Measurements from ENCODE around the gene CDKAL1. TPM values are rescaled to one million over a fixed set of nuclear protein-coding genes. Genes with fewer than 3 reads are reported as not detected.

The CDKAL1 gene
- total RNA-seq, 1 donor from 2014 or later: 34.3 TPM

DNA sequence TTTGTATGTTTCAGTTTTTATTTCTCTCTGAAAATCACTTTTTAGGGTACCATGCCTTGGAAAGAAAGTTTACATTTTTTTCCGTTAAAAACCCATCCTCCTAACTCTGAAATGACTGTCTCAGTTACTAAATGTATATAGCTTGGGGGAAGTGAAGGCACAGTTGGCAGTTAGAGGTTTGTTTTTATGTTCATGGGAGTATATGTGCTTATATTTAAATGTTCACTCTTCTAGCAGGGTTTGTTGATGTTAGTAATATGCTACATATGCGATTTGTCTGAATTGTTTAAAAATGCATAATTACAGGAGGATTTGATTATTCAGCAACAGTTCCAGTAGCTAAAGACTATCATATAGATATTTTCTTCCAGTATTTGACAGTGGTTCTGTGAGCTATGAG lies 31.1 kb downstream of the CDKAL1 start:
- DNase-seq (ENCODE audit: low spot score, unreplicated experiment): no peak
- H3K4me3 Mint-ChIP-seq (ENCODE audit: low read depth): no peak overlapping the region
- H3K4me1 Mint-ChIP-seq (ENCODE audit: low read depth): peaks cover 10% of the 10 kb centered on the region
- peak overlapping the region; percentile 57 for H3K27ac Mint-ChIP-seq
- peaks cover 11% of the 10 kb centered on the region for H3K36me3 Mint-ChIP-seq (ENCODE audit: insufficient read depth)
- peaks cover 6% of the 10 kb centered on the region for H3K9me3 Mint-ChIP-seq (ENCODE audit: low read depth)
- no peaks in the 10 kb centered on the region for H3K27me3 Mint-ChIP-seq
- TF ChIP-seq, protein P1, sequence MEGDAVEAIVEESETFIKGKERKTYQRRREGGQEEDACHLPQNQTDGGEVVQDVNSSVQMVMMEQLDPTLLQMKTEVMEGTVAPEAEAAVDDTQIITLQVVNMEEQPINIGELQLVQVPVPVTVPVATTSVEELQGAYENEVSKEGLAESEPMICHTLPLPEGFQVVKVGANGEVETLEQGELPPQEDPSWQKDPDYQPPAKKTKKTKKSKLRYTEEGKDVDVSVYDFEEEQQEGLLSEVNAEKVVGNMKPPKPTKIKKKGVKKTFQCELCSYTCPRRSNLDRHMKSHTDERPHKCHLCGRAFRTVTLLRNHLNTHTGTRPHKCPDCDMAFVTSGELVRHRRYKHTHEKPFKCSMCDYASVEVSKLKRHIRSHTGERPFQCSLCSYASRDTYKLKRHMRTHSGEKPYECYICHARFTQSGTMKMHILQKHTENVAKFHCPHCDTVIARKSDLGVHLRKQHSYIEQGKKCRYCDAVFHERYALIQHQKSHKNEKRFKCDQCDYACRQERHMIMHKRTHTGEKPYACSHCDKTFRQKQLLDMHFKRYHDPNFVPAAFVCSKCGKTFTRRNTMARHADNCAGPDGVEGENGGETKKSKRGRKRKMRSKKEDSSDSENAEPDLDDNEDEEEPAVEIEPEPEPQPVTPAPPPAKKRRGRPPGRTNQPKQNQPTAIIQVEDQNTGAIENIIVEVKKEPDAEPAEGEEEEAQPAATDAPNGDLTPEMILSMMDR (IDR thresholded peaks at IDR 0.05; ENCODE audit: unreplicated experiment): no peak

DNA sequence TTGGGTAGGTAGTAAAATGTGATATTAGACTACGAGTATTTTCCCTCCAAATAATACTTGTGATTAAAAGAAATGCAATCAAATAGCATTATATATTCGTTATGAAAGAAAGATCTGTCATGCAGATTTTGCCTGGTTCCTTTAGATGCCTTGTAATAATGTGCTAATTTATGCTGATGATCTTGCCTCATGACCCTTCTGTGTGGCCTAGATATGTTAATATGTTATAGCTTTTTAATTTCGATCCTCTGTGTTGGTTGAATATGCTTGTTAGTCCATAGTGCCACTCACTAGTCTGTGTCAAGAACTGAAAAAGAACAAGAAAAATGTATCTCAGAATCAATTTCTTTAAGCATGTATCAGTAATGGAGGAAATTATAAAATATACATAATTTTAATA lies 31.9 kb downstream of the CDKAL1 start:
- Mint-ChIP-seq H3K27me3 (no peaks in the 10 kb centered on the region), H3K4me3 (ENCODE audit: low read depth) (no peak overlapping the region), H3K27ac (no peak overlapping the region), H3K4me1 (ENCODE audit: low read depth) (peaks cover 10% of the 10 kb centered on the region), H3K36me3 (ENCODE audit: insufficient read depth) (peaks cover 11% of the 10 kb centered on the region), H3K9me3 (ENCODE audit: low read depth) (peaks cover 6% of the 10 kb centered on the region)
- TF ChIP-seq, protein P1 (IDR thresholded peaks at IDR 0.05; ENCODE audit: unreplicated experiment): no peak
- no peak for DNase-seq (ENCODE audit: low spot score, unreplicated experiment)

DNA sequence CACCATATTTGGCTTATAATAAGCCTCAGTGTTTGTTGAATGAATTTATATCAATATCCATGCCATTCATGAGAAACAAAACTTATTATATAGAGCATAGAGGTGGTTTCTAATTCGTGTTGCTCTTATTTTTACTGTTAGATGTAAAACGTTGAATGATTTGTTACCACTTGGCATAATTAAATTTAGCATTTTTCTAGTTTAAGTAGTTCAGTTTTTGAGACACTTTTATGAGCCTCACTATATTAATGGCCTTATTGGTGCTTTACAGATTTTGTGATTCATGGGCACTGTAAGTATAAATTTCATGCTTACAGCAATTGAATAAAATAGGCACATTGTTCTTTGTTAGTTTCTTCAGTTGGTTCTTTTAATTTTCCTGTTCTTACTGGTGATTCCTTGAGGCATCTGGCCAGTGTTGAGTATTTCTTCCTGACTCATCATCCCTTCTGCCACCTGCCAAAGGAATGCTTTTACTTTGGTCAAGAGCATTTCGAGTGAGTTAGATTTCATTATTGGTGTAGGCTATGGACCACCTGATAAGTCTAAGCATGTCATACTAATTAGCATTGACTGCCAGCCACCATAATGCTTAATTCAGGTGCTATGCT lies 34.8 kb downstream of the CDKAL1 start:
- H3K9me3 Mint-ChIP-seq (ENCODE audit: low read depth): peaks cover 6% of the 10 kb centered on the region

DNA sequence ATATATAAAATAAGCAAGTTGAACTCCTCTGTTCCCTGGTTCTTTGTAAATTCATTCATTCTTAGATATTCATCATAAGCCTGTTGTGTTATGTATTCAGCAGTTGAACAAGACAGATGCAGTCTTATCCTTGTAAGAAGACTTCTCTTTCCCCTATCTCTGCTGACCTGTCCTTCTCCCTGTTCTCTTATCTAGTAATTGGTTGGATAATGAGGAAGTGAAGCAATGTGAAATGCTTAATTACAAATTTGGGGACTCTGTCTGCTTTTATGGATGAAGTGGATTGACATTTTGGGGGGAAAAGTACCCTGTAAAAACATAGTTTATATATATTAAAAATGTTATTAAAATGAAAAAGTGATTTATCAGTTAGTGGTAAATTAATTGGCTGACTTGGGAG lies 37.0 kb downstream of the CDKAL1 start:
- H3K36me3 Mint-ChIP-seq (ENCODE audit: insufficient read depth): peaks cover 11% of the 10 kb centered on the region
- no peak overlapping the region for H3K27ac Mint-ChIP-seq
- H3K4me1 Mint-ChIP-seq (ENCODE audit: low read depth): peaks cover 46% of the 10 kb centered on the region
- no peak for DNase-seq (ENCODE audit: low spot score, unreplicated experiment)
- TF ChIP-seq, protein P1 (IDR thresholded peaks at IDR 0.05; ENCODE audit: unreplicated experiment): no peak
- no peaks in the 10 kb centered on the region for H3K27me3 Mint-ChIP-seq
- no peak overlapping the region for H3K4me3 Mint-ChIP-seq (ENCODE audit: low read depth)
- H3K9me3 Mint-ChIP-seq (ENCODE audit: low read depth): peaks cover 6% of the 10 kb centered on the region

More for the DNA sequence above, 34.8 kb downstream of the CDKAL1 start:
- Mint-ChIP-seq H3K27me3 (no peaks in the 10 kb centered on the region), H3K36me3 (ENCODE audit: insufficient read depth) (peaks cover 11% of the 10 kb centered on the region), H3K4me3 (ENCODE audit: low read depth) (no peak overlapping the region), H3K4me1 (ENCODE audit: low read depth) (peaks cover 35% of the 10 kb centered on the region), H3K27ac (no peak overlapping the region)
- no peak for DNase-seq (ENCODE audit: low spot score, unreplicated experiment)
- TF ChIP-seq, protein P1 (IDR thresholded peaks at IDR 0.05; ENCODE audit: unreplicated experiment): no peak

DNA sequence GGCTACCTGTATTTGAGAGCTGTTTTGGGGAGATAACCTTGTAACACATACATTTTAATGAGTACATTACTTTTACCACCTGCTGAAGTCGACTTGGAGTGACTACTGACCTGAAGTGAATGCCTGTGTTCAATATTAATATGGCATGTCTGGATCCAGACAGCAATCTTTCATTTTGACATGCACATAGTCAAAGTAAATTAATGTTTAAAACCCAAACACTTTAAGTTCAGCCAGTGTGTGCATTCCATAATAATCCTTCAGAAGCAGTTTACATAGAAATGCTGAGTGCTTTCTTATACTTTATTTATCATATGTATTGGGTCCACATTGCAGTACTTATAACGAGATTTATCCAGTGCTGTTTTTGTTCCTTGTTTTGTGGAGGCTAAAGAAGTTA lies 38.0 kb downstream of the CDKAL1 start:
- H3K27me3 Mint-ChIP-seq: no peaks in the 10 kb centered on the region
- H3K4me1 Mint-ChIP-seq (ENCODE audit: low read depth): peaks cover 54% of the 10 kb centered on the region
- DNase-seq (ENCODE audit: low spot score, unreplicated experiment): no peak
- peaks cover 14% of the 10 kb centered on the region for H3K36me3 Mint-ChIP-seq (ENCODE audit: insufficient read depth)
- H3K27ac Mint-ChIP-seq: peak overlapping the region; percentile 34
- H3K9me3 Mint-ChIP-seq (ENCODE audit: low read depth): peaks cover 5% of the 10 kb centered on the region
- H3K4me3 Mint-ChIP-seq (ENCODE audit: low read depth): no peak overlapping the region
- TF ChIP-seq, protein P1 (IDR thresholded peaks at IDR 0.05; ENCODE audit: unreplicated experiment): no peak

All from progenitor cell of endocrine pancreas (in vitro differentiated cells).